ENCODE data around the gene MXRA7.
"Not testable (repeated sequence)": the region's sequence is repeated elsewhere in the genome, so short reads cannot be mapped to it uniquely, and the experiment has no call there.

MXRA7 gene

DNA sequence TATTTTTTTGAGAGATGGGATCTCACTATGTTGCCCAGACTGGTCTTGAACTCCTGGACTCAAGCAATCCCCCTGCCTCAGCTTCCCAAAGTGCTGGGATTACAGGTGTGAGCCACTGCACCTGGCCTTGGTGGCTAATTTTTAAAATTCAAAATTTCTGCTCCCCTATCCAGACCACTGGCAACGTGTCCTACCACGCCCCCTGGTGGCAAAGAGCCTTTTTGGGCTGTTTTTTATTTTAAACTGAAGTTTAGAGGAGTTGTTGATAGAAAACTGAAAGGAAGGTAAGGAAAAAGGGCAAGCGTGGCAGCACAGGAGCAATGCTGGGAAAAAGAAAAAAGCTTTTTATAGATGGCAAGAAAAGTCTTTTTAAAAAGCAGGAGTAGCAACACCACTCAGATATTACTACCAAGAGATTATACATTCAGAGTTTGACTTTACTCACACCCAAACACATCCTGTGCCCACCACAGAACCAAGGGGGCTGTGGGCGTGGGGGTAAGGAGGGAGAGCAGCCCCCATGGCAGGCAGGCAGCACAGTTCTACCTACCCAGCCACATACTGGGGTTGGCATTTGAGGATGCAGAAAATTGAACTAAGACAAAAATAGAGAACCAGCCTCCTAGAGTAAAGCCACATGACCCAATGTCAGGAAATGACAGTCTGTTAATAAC, 4.2 kb upstream of the MXRA7 start:
- DNase-seq = peak; percentile 83

DNA sequence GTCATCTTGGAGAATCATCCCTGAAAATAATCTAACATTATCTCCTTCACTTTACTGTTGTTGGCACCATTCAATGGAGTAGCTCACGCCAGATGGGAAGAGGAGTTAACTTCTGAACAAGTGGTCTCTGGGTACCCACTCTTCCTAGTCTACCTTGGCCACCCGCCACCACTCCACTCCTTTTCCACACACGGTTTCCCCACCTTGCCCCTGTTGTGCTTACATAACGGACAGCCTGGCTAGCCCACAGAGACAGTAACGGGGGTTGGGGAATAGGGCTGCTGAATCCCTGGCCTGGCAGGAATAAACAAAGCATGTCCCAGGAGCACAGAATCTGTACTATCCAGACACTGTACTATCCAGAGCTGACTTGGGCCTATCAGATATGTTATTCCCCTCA, 3.6 kb upstream of the MXRA7 start:
- no peak for DNase-seq

DNA sequence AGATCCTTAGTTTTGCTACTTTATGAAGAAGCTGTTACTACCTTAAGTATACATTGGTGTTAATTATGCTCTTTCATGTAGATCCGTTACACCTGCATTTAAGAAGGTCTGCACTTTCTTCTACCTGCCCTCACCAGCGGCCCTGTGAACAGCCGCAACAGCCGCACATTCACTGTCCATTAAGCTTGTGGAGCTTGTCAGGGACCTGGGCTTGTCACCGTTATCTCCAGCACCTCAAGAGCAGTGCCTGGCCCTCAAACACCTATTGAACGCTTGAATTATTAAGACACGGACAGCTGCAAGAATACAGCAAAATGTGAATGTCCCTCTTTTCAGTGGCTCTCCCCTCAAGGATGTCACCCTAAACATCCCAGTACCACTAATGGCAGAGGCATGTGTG, 3.0 kb upstream of the MXRA7 start:
- no peak for DNase-seq

DNA sequence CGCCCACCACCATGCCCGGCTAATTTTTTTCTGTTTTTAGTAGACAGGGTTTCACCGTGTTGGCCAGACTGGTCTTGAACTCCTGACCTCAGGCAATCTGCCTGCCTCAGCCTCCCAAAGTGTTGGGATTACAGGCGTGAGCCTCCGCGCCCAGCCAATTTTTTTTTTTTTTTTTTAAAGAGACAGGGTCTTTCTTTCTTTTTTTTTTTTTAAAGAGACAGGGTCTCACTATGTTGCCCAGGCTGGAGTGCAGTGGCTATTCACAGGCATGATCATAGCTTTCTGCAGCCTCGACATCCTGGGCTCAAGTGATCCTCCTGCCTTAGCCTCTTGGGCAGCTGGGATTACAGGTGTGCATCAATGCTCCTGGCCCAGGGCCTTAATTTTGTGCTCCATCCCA, 1.6 kb upstream of the MXRA7 start:
- not testable (repeated sequence) for DNase-seq

DNA sequence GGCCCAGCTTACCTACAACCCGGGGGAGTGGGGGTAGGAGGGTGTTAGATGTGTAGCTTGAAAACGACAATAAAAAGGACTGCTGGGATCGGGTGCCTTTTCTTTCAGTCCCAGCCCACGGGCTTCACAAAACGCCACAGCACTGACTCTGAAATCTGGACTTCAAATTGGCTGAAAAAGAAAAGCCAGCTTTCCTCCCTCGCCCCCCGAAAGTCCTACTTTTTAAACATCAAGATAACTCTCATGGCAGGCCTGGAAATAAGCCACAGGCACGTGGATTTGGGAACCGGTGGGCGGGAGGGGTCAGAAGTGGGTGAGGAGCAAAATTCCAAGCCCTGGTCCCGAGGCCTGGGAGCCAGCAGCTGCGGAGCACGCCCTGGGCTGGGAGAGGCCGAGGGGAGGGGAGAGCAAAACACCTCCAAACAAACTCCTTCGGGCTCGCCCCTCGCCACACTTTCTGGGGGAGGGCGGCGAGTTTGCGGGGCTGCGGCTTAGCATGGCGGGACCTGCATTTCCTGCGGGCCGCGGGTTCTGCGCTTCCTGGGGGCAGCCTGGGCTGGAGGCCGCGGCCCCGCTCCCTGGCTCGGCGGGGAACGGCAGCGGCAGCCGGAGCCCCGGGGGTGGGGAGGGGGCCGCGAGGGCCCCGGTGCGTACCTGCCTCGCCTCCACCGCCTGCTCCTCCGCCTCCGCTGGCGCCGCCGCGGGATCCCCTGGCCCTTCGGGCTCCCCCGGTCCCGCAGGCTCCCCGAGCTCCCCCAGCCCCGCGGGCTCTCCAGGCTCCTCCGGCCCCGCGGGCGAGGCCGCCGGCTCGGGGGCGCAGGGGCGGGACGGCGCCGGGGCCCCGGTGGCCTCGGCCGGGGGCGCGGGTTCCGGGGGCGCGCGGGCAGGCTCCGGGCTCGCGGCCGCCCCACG, 558 bp downstream of the MXRA7 start:
- DNase-seq = not testable (repeated sequence)

DNA sequence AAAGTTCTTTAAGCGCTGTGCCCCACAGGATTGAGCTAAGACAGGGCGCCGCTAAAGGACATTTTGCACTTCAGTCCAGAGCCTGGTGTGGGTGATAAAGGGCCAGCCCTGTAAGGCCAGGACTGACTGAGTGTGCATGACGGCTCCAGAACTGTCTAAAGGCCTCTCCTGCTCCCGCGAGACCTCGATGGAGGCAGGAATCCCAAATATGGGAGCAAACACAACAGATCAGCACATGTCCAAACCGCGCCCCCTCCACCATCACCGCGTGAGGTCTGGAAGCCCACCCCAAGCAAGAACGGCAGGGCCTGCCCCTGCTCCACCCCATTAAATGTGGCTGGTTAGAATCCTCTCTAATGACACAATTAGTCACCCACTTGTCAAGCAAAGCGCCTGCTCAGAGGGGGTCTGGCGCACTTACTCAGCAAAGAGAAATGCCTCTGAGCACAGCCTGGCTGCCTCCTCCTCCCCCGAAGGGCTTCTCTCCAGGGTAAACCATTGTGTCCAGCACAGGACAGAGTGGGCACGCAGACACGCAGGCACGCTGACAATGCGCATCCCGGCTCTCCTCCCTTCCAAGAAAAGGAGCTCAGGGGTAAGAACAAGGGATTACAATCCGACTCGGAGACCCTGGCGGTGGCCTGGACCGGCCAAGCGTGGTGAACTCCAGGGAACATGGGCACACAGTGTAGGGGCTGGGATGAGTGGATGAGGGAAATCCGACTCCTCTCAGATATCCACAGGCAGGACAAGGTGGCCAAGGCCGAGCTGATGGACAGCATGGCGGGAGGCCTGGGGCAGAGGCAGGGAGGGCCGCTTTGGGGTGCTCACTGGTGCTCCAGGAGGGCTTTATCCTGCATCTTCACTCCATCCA, 1.5 kb downstream of the MXRA7 start:
- DNase-seq = no peak

DNA sequence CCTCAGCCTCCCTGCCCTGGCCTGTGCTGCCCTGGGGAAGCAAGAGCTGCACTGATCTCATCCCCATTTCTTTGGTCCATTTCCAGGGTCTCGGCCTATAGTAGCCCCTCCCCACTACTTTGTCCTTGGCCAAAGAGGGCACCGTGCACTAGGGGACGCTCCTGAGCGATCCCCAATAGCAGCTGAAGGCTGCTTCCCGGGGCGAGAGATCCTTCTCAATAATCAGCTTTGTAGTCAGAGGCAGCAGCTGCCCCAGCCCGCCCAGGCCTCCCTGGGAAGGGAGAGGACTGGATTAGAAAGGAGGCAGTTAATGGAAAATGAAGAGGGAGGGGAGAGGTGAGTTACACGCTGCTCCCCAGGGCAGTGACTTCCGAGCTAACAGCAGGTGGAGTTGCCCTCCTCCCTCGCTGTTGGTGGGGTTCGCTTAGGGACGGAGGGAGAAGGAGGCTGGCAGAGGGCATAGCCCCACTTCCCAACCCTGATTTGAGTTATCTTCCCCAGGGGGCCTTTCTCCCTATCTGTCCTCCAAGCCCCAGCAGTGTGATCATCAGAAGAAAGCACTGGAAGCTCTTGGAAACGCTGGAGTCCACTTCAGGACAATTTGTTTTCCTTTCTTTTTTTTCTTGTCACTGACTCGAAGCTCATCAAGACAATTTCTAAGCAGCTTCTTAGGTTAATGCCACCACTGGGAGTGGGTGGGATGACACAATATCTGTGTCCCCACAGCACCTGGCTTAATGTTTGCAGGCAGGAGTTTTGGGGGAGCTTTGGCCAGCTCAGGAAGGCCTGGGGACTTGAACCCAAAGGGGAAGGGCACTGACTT, 2.6 kb downstream of the MXRA7 start:
- DNase-seq = no peak

DNA sequence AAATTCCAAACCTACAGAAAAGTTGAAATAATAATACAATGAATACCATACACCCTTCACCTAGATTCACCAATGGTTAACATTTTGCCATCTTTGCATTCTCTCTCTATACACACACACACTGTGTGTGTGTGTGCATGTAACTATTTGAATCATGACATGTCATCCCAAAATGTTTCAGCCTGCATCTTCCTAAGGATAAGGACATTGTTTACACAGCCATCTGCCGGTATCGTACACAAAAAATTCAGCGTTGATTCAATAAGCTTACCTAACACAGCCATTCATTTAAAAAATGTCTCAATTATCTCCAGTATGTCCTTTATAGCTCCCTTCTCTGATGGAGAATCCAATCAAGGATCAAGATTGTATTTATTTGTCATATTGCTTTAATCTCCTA, 3.9 kb downstream of the MXRA7 start:
- DNase-seq = no peak

DNA sequence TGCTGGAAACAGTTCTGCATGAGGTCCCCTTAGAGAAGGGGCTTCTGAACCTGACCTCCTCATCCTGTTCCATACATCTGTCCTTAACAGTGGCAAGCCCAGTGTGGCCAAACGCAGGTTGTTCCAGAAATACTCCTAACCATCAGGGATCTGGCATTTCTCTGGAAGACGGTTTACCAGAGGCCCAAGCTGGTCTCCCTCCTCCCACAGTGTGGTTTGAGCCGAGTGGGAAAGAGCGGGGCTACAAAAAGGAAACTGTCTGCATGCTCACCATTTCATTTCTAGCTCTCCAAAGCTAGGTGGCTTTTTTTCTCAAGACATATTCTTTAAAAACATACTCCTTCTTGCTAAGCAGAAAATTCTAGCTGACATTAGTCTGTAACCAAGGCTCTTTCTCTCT, 6.0 kb downstream of the MXRA7 start:
- DNase-seq = peak; percentile 20

DNA sequence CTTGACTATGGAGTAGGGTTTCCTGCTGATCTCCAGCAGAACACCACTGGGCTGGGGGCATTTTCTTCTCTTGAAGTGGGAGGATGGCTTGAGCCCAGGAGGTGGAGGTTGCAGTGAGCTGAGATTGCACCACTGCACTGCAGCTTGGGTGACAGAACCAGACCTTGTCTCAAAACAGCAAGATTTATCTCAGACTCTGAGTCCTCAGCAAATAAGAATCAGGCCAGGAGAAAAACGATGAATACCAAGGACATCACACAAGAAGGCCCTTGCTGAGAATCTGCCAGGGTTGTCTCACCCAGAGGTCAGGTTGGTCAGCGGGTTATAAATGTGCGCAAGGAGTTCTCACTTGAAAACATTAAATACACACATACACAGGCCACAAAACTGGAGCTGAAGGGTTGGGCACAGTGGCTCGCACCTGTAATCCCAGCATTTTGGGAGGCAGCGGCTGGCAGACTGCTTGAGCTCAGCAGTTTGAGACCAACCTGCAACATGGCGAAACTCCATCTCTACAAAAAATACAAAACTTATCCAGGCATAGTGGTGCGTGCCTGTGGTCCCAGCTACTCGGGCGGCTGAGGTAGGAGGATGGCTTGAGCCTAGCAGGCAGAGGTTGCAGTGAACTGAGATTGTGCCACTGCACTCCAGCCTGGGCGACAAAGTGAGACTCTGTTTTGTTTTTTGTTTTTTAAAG, 7.7 kb downstream of the MXRA7 start:
- no peak for DNase-seq

DNA sequence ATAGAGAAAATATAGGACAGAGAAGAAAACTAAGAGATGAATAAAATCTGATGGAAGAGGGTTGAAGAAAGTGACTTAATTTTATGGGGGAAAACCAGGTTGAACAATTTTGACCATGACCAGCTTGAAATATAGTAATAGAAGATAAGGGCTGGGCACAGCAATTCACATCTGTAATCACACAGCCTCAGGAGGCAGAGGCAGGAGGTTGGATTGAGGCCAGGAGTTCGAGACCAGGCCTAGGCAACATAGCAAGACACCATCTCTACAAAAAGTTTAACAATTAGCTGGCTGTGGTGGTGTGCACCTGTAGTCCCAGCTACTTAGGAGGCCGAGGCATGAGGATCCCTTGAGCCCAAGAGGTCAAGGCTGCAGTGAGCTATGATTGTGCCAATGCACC, 8.7 kb downstream of the MXRA7 start:
- no peak for DNase-seq

DNA sequence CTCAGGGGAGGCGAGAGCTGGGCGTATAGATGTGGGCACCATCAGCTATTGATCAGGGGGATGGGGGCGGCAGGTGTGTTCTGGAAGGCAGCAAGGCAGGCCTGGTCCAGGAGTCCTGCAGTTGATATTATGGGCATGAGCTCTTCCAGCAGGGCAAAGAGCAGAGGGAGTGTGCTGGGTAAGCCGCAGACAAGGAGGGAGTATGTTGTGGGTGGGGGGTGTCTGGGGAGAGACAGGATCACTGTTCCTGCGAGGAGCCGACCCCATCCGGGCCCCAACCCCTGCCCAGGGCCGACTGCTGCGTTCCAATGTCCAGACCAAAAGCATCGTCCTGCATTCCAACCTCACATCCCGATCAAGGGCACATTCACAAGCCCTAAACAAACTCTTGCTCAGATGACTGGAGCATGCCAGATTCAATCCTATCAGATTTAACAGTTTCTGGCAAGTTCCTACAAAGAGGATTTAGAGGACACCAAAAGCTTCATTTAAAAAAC, 9.2 kb downstream of the MXRA7 start:
- no peak for DNase-seq

DNA sequence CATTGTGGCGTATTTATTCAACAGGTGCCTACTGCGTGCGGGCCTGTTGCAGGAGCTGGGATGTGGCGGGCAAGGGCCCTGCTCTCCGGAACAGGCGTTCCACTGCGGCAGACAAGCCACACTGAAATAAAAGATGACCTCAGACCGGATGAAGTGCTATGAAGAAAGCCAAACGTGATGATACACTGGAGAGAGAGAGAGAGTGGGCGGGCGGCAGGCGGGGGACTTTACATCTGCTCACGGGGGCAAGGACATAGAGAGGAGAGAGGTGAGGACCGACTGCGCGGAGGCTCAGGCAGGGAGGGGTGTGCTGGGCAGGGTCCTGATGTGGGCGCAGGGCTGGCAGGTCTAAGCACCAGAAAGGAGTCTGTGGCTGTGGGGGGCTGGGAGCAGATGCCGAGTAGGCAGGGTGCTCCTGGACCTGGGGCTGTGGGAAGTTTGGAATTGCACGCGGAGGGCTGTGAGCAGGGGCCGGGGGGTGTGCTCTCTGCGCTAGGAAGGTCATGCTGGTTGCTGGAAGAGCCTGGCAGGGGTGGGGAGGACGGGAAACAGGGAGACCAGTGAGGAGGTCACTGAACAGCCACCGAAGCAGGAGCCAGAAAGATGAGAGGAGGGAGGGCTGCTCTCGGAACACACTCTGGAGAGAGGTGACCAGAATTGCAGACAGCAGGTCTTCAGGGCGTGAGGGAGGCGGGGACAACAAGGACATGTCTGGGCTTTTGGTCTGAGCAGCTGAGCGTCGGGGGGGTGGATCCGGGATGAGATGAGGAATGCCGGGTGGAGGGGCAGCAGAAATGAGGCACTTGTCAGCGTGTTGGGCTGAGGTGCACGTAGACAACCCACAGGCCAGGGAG, 9.9 kb downstream of the MXRA7 start:
- DNase-seq = no peak

DNA sequence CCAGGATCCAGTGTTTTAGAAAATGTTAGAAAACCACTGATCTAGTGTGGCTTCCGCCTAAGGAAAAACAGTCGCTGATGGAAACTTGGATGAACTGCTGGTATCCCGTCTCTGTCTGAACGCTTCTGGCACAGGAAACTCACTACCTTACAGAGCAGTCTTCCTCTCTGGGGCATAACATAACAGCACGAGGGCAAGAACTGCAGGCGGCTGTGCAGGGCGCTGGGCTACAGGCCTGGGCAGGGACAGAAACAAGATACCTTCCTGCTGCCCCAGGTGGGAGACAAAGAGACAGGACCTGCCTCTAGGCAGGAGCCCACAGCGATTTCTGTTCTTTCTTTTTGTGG, 10.5 kb downstream of the MXRA7 start:
- no peak for DNase-seq

DNA sequence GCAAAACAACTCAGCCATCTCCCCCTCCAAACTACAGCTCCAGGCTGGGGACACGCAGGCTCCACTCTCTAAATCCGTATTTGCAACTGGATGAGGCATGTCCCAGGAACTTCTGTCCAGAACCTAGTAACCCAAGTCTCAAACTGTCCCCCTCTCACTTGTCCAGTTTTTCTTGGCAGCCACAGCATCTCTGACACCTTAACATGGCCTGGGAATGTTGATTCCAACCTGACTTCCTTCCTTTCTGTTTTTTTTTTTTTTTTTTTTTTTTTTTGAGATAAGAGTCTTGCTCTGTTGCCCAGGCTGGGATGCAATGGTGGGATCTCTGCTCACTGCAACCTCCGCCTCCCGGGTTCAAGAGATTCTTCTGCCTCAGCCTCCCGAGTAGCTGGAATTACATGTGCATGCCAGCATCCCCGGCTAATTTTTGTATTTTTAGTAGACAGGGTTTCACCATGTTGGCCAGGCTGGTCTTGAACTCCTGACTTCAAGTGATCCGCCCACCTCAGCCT, 12.2 kb downstream of the MXRA7 start:
- not testable (repeated sequence) for DNase-seq

DNA sequence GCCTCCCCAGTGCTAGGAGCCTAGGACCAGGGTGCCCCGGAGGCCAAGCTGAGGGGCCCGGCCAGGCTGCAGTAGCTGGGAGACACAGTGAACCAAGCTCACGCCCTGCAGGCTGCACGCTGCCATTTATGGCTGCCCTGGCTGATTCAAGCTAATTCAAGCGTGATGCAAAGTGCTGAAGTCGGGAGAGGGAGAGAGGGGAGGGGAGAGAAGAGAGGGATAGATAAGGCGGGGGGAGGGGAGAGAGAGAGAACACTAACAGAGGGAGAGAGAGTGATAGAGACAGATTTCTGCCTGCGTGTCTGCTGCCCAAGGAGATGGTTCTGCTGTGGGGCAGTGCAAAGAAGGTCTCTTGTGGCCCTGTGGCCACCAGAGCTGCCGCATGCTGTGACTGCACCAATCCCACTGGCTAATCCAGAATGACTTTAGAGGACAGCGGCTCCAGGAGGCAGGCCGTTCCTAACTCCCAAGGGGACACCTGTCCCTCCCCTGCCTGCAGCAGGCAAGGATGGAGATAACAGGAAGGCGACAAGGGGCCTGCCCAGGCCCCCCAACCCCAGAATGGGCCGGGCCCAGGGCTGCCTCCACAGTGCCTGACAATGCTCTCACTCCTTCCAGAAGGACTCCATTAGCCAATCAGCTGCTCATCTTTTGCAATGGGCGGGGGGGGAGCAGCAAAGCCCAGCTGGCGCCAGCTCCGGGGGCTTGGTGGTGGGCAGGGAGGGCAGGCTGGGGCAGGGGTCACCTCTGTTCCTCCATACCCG, 12.9 kb downstream of the MXRA7 start:
- DNase-seq = peak; percentile 83

DNA sequence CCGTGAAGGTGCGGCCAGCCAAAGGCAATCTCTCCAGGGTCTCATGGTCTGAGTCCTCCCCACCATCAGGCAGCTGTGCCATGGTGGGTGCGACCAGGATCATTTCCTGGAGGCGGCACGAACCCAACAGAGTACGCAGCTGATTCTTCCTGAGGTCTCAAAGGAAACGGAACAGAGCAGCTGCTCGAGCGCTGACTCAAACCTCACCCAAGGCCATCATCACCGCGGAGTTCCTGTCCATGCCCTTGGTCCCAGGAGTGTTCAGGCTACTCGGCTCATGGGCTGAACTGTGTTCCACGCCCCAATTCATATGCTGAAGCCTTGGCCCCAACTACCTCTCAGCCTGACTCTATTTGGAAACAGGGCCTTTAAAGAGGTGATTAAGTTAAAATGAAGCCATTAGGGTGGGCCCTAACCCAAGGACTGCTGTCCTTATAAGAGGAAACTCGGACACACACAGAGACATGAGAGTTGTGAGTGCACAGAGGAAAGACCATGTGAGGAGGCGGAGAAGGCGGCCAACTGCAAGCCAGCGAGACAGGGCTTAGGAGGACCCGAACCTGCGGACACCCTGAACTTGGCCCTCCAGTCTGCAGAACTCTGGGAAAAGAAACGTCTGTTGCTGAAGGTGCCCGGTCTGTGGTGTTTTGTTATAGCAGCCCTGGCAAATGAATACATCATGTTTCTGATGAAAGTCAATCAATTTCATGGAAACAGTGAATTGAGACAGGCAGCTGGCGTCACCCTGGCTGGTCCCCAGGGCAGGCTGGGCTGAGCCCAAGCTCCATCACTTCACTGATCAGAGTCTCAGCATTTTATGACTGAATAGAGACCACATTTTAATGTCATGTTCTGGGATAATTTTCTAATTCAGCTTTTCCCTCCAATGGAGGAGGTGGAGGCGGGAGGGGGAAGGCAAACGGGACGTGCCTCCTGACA, 13.7 kb downstream of the MXRA7 start:
- peak; percentile 30 for DNase-seq

DNA sequence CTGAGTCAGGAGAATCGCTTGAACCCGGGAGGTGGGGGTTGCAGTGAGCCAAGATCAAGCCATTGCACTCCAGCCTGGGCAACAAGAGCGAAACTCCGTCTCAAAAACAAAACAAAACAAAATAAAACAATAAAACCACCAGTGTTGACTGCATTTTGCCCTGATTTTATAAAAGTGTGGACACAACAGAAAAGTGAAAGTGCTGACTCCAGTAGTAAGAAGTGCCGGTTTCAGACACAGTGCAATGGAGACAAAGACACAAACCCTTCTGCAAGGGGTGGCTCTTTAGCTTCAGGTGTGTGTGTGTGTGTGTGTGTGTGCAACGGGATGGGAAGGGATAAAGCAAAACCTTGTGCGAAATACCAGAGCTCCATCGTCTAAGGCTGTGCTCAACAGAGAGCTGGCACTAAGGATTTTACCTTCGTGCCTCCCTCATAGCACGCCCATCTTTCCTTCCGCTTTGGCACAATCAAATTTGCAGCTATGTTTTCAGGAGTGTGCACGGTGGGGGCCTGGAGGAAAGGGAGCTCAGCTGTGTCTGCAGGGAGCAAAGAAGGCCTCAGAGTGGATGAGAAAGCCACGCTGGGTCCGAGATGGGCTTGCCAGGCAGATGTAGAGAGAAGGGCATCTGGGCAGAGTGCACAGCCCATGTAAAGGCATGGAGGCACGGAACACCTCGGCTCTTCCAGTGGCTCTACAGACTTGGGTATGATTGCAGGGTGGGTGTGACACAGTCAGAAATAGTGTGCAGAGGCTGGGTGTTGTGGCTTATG, 15.5 kb downstream of the MXRA7 start:
- DNase-seq = peak; percentile 38

Measured in OCI-M1 (cell line).